Esophagus squamous epithelium (tissue), 5 donors: ENCODE measurements around the gene PPP2R2C. TPM values are rescaled to one million over a fixed set of nuclear protein-coding genes. Genes with fewer than 3 reads are reported as not detected.

Source experiments
- DNase-seq: peaks from one replicate; lab custom pipeline; 2025; lab: John Stamatoyannopoulos, UW
- H3K27ac ChIP-seq, 4 donors: fragments of 200-600 bp; sonication (generic); one replicate each; pipeline ENCODE4 v1.5.1; 2016 to 2019; ENCODE audit warnings: mild to moderate bottlenecking in 1 of 4
- H3K27me3 ChIP-seq, 4 donors: fragments of 200-600 bp; sonication (generic); 1 replicate in 3 of 4; 2 replicates in 1 of 4; pipeline versions ENCODE4 v1.5.1 to v1.6.0; 2017 to 2021; ENCODE audit warnings: antibody characterized with exemption in 1 of 4
- H3K36me3 ChIP-seq, 3 donors: fragments of 200-600 bp; sonication (generic); one replicate each; pipeline ENCODE4 v1.5.1; 2016 to 2019
- H3K4me1 ChIP-seq, 3 donors: fragments of 200-600 bp; sonication (generic); one replicate each; pipeline ENCODE4 v1.5.1; 2017 to 2019
- H3K4me3 ChIP-seq, 4 donors: fragments of 200-600 bp; sonication (generic); 1 replicate in 3 of 4; 2 replicates in 1 of 4; pipeline ENCODE4 v1.5.1; 2016 to 2019; ENCODE audit warnings: mild to moderate bottlenecking in 2 of 4, moderate library complexity in 1 of 4
- H3K9me3 ChIP-seq, 3 donors: fragments of 200-600 bp; sonication (generic); one replicate each; pipeline ENCODE4 v1.5.1; 2016 to 2019
- POLR2A ChIP-seq, 4 donors: fragments of 450-650 bp; IDR thresholded peaks; one replicate each; pipeline ENCODE4 v1.6.1; 2017; ENCODE audit warnings: antibody characterized with exemption in 4 of 4, mild to moderate bottlenecking in 4 of 4, moderate library complexity in 3 of 4
- WGBS, 2 donors: methylation state at CpG; one replicate each; pipeline ENCODE4 v1.1.5; 2018; 5-methylcytosine and 5-hydroxymethylcytosine counted together
- intact Hi-C: fragments of 100-400 bp; cut with DNase I; formaldehyde crosslinking; loops from one replicate; pipeline ENCODE4 v1.15.0; 2022
- total RNA-seq, 4 donors: library from RNA; depleted of rRNA; stranded (reverse); fragments of >200 nt; gene quantifications; one replicate each; pipeline ENCODE4 v1.1.0, GENCODE V29; 2016
- TF ChIP-seq, protein P1 (sequence below), 6 experiments: fragments of 450-650 bp in 4 of 6; fragments of 200-600 bp in 2 of 6; sonication (generic) in 2 of 6; IDR thresholded peaks; one replicate each; pipeline ENCODE4 v1.5.1; 2016 to 2019; ENCODE audit warnings: antibody characterized with exemption in 6 of 6, mild to moderate bottlenecking in 4 of 6, moderate library complexity in 4 of 6
- donor health status: DM: yes; HTN: yes; CAD: no.

The PPP2R2C gene
- total RNA-seq, 4 donors from 2014 or later: 26.9 to 76.3 (median 53.7) TPM

DNA sequence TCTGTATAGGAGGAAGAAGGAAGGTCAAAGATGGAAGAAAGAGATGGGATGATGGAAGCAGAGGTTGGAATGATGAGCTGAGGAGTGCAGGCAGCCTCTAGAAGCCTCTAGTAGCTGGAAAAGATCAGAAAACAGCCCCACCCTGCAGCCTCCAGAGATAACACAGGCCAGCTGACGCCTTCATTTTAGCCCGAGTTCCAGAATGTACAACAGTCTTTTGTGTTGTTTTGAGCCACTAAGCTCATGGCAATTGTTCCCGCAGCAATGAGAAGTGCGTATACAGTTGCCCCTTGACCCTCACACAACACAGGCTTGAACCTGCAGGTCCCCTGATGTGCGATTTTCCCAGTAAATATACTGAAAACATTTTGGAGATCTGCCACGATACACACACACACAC, 130.7 kb downstream of the PPP2R2C start:
- no peak for TF ChIP-seq POLR2A (IDR thresholded peaks at IDR 0.05)
- TF ChIP-seq, protein P1, sequence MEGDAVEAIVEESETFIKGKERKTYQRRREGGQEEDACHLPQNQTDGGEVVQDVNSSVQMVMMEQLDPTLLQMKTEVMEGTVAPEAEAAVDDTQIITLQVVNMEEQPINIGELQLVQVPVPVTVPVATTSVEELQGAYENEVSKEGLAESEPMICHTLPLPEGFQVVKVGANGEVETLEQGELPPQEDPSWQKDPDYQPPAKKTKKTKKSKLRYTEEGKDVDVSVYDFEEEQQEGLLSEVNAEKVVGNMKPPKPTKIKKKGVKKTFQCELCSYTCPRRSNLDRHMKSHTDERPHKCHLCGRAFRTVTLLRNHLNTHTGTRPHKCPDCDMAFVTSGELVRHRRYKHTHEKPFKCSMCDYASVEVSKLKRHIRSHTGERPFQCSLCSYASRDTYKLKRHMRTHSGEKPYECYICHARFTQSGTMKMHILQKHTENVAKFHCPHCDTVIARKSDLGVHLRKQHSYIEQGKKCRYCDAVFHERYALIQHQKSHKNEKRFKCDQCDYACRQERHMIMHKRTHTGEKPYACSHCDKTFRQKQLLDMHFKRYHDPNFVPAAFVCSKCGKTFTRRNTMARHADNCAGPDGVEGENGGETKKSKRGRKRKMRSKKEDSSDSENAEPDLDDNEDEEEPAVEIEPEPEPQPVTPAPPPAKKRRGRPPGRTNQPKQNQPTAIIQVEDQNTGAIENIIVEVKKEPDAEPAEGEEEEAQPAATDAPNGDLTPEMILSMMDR (IDR thresholded peaks at IDR 0.05): no peak
- Histone ChIP-seq H3K27me3 (peaks cover 0 to 39% (median 0%) of the 10 kb centered on the region in 4 donors), H3K36me3 (peaks cover 0 to 10% (median 0%) of the 10 kb centered on the region in 3 donors), H3K4me1 (peaks cover 0 to 12% (median 0%) of the 10 kb centered on the region in 3 donors), H3K4me3 (no peak overlapping the region), H3K27ac (no peak overlapping the region), H3K9me3 (no peaks in the 10 kb centered on the region)
- WGBS, 2 donors: 57 to 80% methylated on average over 5 to 6 of the region's 6 CpGs
- DNase-seq: no peak
- intact Hi-C loops: no loop called here

DNA sequence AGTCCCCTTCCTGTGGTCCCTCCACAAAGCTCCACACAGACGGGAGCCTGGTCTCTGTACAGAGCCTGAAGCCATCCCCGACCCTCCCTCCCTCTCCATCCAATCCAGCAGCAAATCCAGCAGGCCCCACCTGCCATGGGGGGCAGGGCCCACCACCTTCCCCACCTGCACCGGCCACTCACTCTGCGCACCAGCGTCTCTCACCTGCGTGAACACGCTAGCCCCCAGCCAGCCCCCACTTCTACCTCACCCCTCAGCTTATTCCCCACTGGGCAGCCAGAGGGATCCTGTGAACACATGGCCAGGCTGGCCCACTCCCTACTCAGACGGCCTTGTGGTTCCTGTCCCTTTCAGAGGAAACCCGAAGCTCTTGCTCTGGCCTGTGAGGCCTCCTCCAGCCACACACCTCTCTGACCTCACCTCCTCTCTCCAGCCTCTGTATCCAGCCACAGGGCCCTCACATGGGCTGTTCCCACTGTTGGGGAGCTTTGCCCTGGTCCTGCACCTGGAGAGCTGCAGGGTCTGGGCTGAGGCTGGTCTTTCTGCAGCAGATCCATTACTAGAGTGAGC, 131.9 kb downstream of the PPP2R2C start:
- DNase-seq: no peak
- TF ChIP-seq POLR2A (IDR thresholded peaks at IDR 0.05): no peak
- TF ChIP-seq, protein P1 (IDR thresholded peaks at IDR 0.05): no peak
- Histone ChIP-seq H3K4me3 (no peak overlapping the region), H3K27me3 (peaks cover 0 to 46% (median 0%) of the 10 kb centered on the region in 4 donors), H3K4me1 (peaks cover 0 to 12% (median 0%) of the 10 kb centered on the region in 3 donors), H3K27ac (no peak overlapping the region), H3K36me3 (peaks cover 0 to 6% (median 0%) of the 10 kb centered on the region in 3 donors), H3K9me3 (no peaks in the 10 kb centered on the region)
- 59 to 71% methylated on average over 2 to 4 of the region's 9 CpGs for WGBS, 2 donors
- intact Hi-C loops: no loop called here

DNA sequence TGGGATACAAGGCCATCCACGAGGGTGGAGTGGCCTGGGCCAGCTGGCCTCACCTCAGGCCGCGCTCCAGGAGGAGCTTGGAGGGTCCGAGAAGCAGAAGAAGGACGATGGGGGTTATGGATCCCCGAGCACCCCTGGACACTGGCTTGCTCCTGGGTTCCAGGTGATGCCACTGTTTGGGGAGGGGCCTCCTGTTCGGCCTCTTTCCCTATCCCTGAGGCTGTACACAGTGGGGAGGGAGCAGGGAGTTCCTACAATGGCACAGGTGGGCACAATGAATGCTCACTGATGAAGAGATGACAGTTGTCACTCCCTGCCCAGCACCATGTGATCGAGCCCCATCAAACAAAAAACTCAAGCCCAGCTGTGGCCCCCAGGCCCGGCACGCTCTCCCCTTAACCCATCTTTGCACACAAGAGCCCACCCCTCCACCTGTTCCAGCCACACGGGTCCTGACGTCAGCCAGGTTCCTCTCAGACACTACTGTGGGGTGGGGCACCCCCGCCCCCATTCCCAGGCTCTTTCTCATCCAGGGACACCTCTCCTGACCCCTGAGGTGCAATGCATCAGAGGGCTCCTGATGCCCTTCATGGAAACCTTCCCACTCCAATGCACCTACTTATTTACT, 132.5 kb downstream of the PPP2R2C start:
- H3K4me1 ChIP-seq: peaks cover 0 to 12% (median 0%) of the 10 kb centered on the region in 3 donors
- peaks cover 0 to 51% (median 0%) of the 10 kb centered on the region in 4 donors for H3K27me3 ChIP-seq
- DNase-seq: no peak
- H3K36me3 ChIP-seq: peaks cover 0 to 6% (median 0%) of the 10 kb centered on the region in 3 donors
- no peak for TF ChIP-seq POLR2A (IDR thresholded peaks at IDR 0.05)
- TF ChIP-seq, protein P1 (IDR thresholded peaks at IDR 0.05): no peak
- intact Hi-C loops: loop anchor here (10.0 kb wide), 1 partner anchor 205 kb away; no protein-coding TSS in a partner anchor
- H3K4me3 ChIP-seq: no peak overlapping the region
- H3K9me3 ChIP-seq: no peaks in the 10 kb centered on the region
- 62 to 78% methylated on average over 4 to 13 of the region's 13 CpGs for WGBS, 2 donors
- H3K27ac ChIP-seq: no peak overlapping the region

DNA sequence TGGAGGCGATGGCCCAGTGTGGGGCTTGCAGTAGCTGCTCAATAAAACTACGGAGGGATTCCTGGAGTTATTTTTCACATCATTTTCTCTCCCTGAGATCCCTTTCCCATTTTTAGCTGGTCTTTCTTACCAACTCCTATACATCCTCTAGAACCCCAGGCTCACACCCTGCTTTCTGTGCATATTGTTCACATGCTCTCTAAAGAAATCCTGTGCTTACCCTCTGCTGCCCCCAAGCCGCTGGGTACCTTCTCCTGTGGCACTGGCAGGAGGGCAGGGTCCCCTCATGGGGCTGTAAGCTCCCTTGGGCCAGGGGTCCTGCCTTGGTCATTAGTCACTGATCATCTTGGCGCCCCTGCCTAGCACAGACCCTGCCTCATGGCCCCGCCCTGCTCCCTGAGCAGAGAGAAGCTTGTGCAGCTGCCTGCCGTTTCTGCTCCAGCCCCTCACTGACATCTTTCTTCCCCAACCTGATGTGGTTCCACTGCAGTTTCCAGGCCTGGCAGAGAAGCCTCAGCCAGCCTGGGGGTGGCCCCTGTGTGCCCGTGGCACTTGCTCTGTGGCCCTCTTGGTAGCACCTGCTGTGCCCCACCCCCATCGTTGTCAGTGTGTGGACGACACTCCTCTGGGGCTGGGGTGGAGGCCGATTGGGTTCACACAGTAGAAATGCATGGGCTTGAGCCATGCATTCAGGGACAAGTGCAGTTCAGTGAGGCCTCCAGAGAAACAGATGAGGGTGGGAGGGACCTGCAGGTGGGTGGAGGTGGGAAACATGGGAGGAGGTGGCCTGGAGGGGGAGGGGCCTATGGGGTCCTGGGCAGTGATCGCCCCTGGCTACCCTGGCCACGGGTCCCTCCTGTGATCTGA, 133.2 kb downstream of the PPP2R2C start:
- Histone ChIP-seq H3K36me3 (peaks cover 0 to 7% (median 0%) of the 10 kb centered on the region in 3 donors), H3K4me1 (peaks cover 0 to 8% (median 0%) of the 10 kb centered on the region in 3 donors), H3K27ac (no peak overlapping the region), H3K9me3 (peaks cover 0 to under 1% (median 0%) of the 10 kb centered on the region in 3 donors), H3K4me3 (no peak overlapping the region), H3K27me3 (peaks cover 0 to 59% (median 0%) of the 10 kb centered on the region in 4 donors)
- intact Hi-C loops: loop anchor here (10.0 kb wide), 1 partner anchor 206 kb away; no protein-coding TSS in a partner anchor
- no peak for TF ChIP-seq POLR2A (IDR thresholded peaks at IDR 0.05)
- TF ChIP-seq, protein P1 (IDR thresholded peaks at IDR 0.05): no peak
- DNase-seq: no peak
- 79 to 94% methylated on average over 5 to 6 of the region's 12 CpGs for WGBS, 2 donors
